Measurements from ENCODE around the gene SMC3. TPM values are rescaled to one million over a fixed set of nuclear protein-coding genes. Genes with fewer than 3 reads are reported as not detected.
"Not testable (repeated sequence)": the region's sequence is repeated elsewhere in the genome, so short reads cannot be mapped to it uniquely, and the experiment has no call there.

SMC3 gene
- total and polyA plus RNA-seq, 2 of the 4 experiments (the other 2 are of a cell fraction) = 15.0 to 15.2 TPM

- H3K9ac ChIP-seq (ENCODE audit: low read depth, low read length); H3K18ac ChIP-seq (ENCODE audit: low read depth, low read length); H3K27ac ChIP-seq (ENCODE audit: insufficient read depth, low read length); H3K56ac ChIP-seq (ENCODE audit: extremely low read depth, insufficient read depth, low read length); H3K27me3 ChIP-seq (ENCODE audit: control insufficient read depth, insufficient read depth, low read length); H3K14ac ChIP-seq (replicated peaks; ENCODE audit: low read depth, low read length); H4K91ac ChIP-seq (ENCODE audit: insufficient read depth, low read depth, low read length); intact Hi-C loops (cut with micrococcal nuclease); BruUV-seq (replicated peaks); DNase-seq; H2AK5ac ChIP-seq (ENCODE audit: low read depth, low read length); H2AFZ ChIP-seq (replicated peaks; ENCODE audit: low read length, poor library complexity); in situ Hi-C loops (cut with MboI; ENCODE audit: low sequenced_read_pairs); H4K8ac ChIP-seq (ENCODE audit: low read depth in 2 of 2, low read length in 2 of 2); H2BK120ac ChIP-seq (ENCODE audit: low read depth, low read length); H4K20me1 ChIP-seq (ENCODE audit: insufficient read depth, low read length); H3K36me3 ChIP-seq (ENCODE audit: control insufficient read depth, insufficient read depth, low read length); H2BK20ac ChIP-seq (ENCODE audit: low read depth, low read length); CTCF ChIA-PET; H3K9me3 ChIP-seq (ENCODE audit: control insufficient read depth, insufficient read depth, low read length); H2AK9ac ChIP-seq (replicated peaks; ENCODE audit: low read depth, low read length, poor library complexity); H3K4me3 ChIP-seq (ENCODE audit: insufficient read depth, low read depth, low read length); ATAC-seq (ENCODE audit: low read depth); H4K5ac ChIP-seq (ENCODE audit: low read depth, low read length); POLR2A ChIA-PET (ENCODE audit: unreplicated experiment); dilution Hi-C loops (cut with HindIII; ENCODE audit: low sequenced_read_pairs, unreplicated experiment); H3K4me2 ChIP-seq (ENCODE audit: low read depth, low read length); H2BK5ac ChIP-seq (ENCODE audit: low read depth, low read length, poor library complexity, severe bottlenecking): not testable (repeated sequence)
- Histone ChIP-seq H3K4me1 (ENCODE audit: control insufficient read depth, insufficient read depth, low read length) (peaks cover 17% of the 10 kb centered on the region), H3K4ac (ENCODE audit: low read depth, low read length) (peak overlapping the region; percentile 13; the same call in 1 of the 2 replicates), H2BK15ac (ENCODE audit: low read depth, low read length) (0 out of 3 replicates have a peak overlapping the region, but pooled peaks have one; percentile 14), H3K79me1 (ENCODE audit: low read depth in 1 of 2, low read length in 2 of 2) (peaks cover 0 to 20% of the 10 kb centered on the region in 2 experiments; a peak in 2 of 4 replicates), H3K9me1 (ENCODE audit: insufficient read depth, low read length) (peaks cover 31% of the 10 kb centered on the region), H3K23ac (ENCODE audit: low read depth, low read length) (peak overlapping the region; percentile 59; the same call in 1 of the 2 replicates)
- TF ChIP-seq CEBPB (IDR thresholded peaks at IDR 0.05; ENCODE audit: low read depth, low read length) = peak; percentile 77
- WGBS, 2 experiments (ENCODE audit: extremely low coverage in 2 of 2, insufficient read length in 1 of 2) = no CpG with 5 or more reads among the region's 4 CpGs
These were observed 34.9 kb upstream of the SMC3 start for GRCh38 chr10:110532628-110533027.
